A673 (cell line): ENCODE results near the gene PAXX. TPM values are rescaled to one million over a fixed set of nuclear protein-coding genes. Genes with fewer than 3 reads are reported as not detected.
"Not testable (repeated sequence)": the region's sequence is repeated elsewhere in the genome, so short reads cannot be mapped to it uniquely, and the experiment has no call there.

ENCODE experiments used
- BruUV-seq: library from RNA; stranded (reverse); fragments of 400-500 nt; replicated peaks from 2 replicates; lab custom pipeline; 2021; lab: Mats Ljungman, UMichigan
- CTCF ChIA-PET: fragments of 300-600 bp; sonication (Branson Sonifier 250); formaldehyde crosslinking; loops from one replicate; lab custom pipeline; 2022; ENCODE audit warnings: antibody characterized with exemption; lab: Charles Lee
- POLR2A ChIA-PET: fragments of 300-600 bp; sonication (Branson Sonifier 250); formaldehyde crosslinking; loops from one replicate; lab custom pipeline; 2022; ENCODE audit warnings: antibody characterized with exemption; ENCODE audit not compliant: low non-redundant PET; lab: Charles Lee
- DNase-seq: peaks from one replicate; pipeline ENCODE4 v3.0.0-alpha.2; 2015; ENCODE audit warnings: low spot score
- H3K27ac ChIP-seq: fragments of 200-600 bp; sonication (generic); 2 replicates; pipeline ENCODE4 v1.5.1; 2016; ENCODE audit warnings: mixed run types, low read depth, mild to moderate bottlenecking, mixed read lengths, antibody characterized with exemption, low read length; ENCODE audit not compliant: poor library complexity, severe bottlenecking
- H3K27me3 ChIP-seq: fragments of 200-600 bp; sonication (generic); replicated peaks from 2 replicates; pipeline ENCODE4 v1.6.1; 2017; ENCODE audit warnings: mixed run types, low read depth, mild to moderate bottlenecking, mixed read lengths, antibody characterized with exemption, low read length; ENCODE audit not compliant: insufficient read depth, poor library complexity
- H3K36me3 ChIP-seq: fragments of 200-600 bp; sonication (generic); 2 replicates; pipeline ENCODE4 v1.6.1; 2016; ENCODE audit warnings: mixed run types, mild to moderate bottlenecking, mixed read lengths, antibody characterized with exemption, low read length; ENCODE audit not compliant: insufficient read depth, poor library complexity, severe bottlenecking
- H3K4me1 ChIP-seq: fragments of 200-600 bp; sonication (generic); 2 replicates; pipeline ENCODE4 v1.6.1; 2017; ENCODE audit warnings: mixed run types, mild to moderate bottlenecking, mixed read lengths, antibody characterized with exemption, low read length; ENCODE audit not compliant: insufficient read depth, poor library complexity, severe bottlenecking
- H3K4me3 ChIP-seq: fragments of 200-600 bp; sonication (generic); 2 replicates; pipeline ENCODE4 v1.5.1; 2016; ENCODE audit warnings: low read depth, mixed run types, mild to moderate bottlenecking, mixed read lengths, low read length; ENCODE audit not compliant: poor library complexity, severe bottlenecking
- H3K9me3 ChIP-seq: fragments of 200-600 bp; sonication (generic); 2 replicates; pipeline ENCODE4 v1.6.1; 2016; ENCODE audit warnings: mixed run types, low read depth, mild to moderate bottlenecking, mixed read lengths, antibody characterized with exemption, low read length; ENCODE audit not compliant: poor library complexity, severe bottlenecking
- CTCF ChIP-seq: fragments of 300-800, 200-600 bp; sonication (generic); conservative IDR thresholded peaks from 2 replicates; pipeline ENCODE4 v1.5.1; 2017; ENCODE audit warnings: low read depth, mild to moderate bottlenecking, antibody characterized with exemption, low read length, moderate library complexity, mixed read lengths
- EZH2 ChIP-seq: fragments of 200-600 bp; sonication (generic); IDR thresholded peaks from 2 replicates; pipeline ENCODE4 v1.6.1; 2017; ENCODE audit warnings: borderline replicate concordance, low read depth, mild to moderate bottlenecking, mixed read lengths, antibody characterized with exemption, low read length; ENCODE audit not compliant: poor library complexity, severe bottlenecking
- intact Hi-C: fragments of 100-400 bp; cut with micrococcal nuclease; formaldehyde crosslinking; loops from one replicate; pipeline ENCODE4 v1.10.0; 2022; ENCODE audit not compliant: unreplicated experiment
- total RNA-seq: library from RNA; stranded (reverse); gene quantifications from 2 replicates; pipeline ENCODE4 v1.2.3, GENCODE V29; 2021

PAXX gene
- total RNA-seq, 1 experiment from 2014 or later, result 91.5 TPM

GRCh38 chr9:137002646-137003041 is 10.4 kb downstream of the PAXX start:
- H3K4me1 ChIP-seq, result no peaks in the 10 kb centered on the region
- no peak for DNase-seq
- no peak overlapping the region for H3K27ac ChIP-seq
- CTCF ChIA-PET, result interaction anchor here (1.2 kb wide), 1 partner anchor 33 kb away, joined by 3 read pairs; no protein-coding TSS in a partner anchor
- H3K4me3 ChIP-seq, result no peak overlapping the region
- no peaks in the 10 kb centered on the region for H3K9me3 ChIP-seq
- POLR2A ChIA-PET, result no interaction called here
- no peaks in the 10 kb centered on the region for H3K27me3 ChIP-seq
- no TSS peak for BruUV-seq
- intact Hi-C loops, result no loop called here
- TF ChIP-seq CTCF, result no peak
- TF ChIP-seq EZH2, result no peak
- no peaks in the 10 kb centered on the region for H3K36me3 ChIP-seq

- H3K4me1 ChIP-seq, BruUV-seq, H3K27me3 ChIP-seq, H3K9me3 ChIP-seq, POLR2A ChIA-PET, H3K4me3 ChIP-seq, intact Hi-C loops, H3K36me3 ChIP-seq, H3K27ac ChIP-seq, CTCF ChIA-PET, DNase-seq: not testable (repeated sequence)
- TF ChIP-seq CTCF, result peak; percentile 36
These were observed 12.1 kb downstream of the PAXX start for GRCh38 chr9:137004285-137004684.

- no peaks in the 10 kb centered on the region for H3K27me3 ChIP-seq
- no peak for DNase-seq
- H3K9me3 ChIP-seq, result no peaks in the 10 kb centered on the region
- peaks cover 3% of the 10 kb centered on the region for H3K36me3 ChIP-seq
- intact Hi-C loops, result no loop called here
- no peak overlapping the region for H3K4me3 ChIP-seq
- H3K4me1 ChIP-seq, result no peaks in the 10 kb centered on the region
- ChIA-PET CTCF (no interaction called here), POLR2A (no interaction called here)
- TF ChIP-seq CTCF (no peak), EZH2 (no peak)
- no peak overlapping the region for H3K27ac ChIP-seq
- BruUV-seq, result no TSS peak
These were observed 14.1 kb downstream of the PAXX start for GRCh38 chr9:137006116-137007003.
